Dendritic cell treated with granulocyte-macrophage colony-stimulating factor and Interleukin-4, amounts not matched to agents 40 ng/mL and 50 ng/mL, for 4 days (primary cell): ENCODE measurements around the gene C17orf50.

ENCODE experiments used
- H3K27ac Mint-ChIP-seq: one replicate; pipeline ENCODE4 v1.8.0; 2022; ENCODE audit warnings: mild to moderate bottlenecking, mixed read lengths
- H3K27me3 Mint-ChIP-seq: one replicate; pipeline ENCODE4 v1.8.0; 2022; ENCODE audit warnings: mild to moderate bottlenecking, mixed read lengths
- H3K36me3 Mint-ChIP-seq: one replicate; pipeline ENCODE4 v1.8.0; 2022; ENCODE audit warnings: low read depth, mixed read lengths
- H3K4me1 Mint-ChIP-seq: one replicate; pipeline ENCODE4 v1.8.0; 2022; ENCODE audit warnings: low read depth, mixed read lengths
- H3K4me3 Mint-ChIP-seq: one replicate; pipeline ENCODE4 v1.8.0; 2022; ENCODE audit warnings: mild to moderate bottlenecking, moderate library complexity, mixed read lengths
- H3K9me3 Mint-ChIP-seq: one replicate; pipeline ENCODE4 v1.8.0; 2022; ENCODE audit warnings: mixed read lengths
- intact Hi-C: fragments of 100-400 bp; cut with micrococcal nuclease; formaldehyde crosslinking; loops from one replicate; pipeline ENCODE4 v1.15.0; 2022

C17orf50 gene

GRCh38 chr17:35740997-35741931, 19.4 kb upstream of the C17orf50 start:
- Mint-ChIP-seq H3K27me3 (peaks cover 50% of the 10 kb centered on the region), H3K9me3 (no peaks in the 10 kb centered on the region), H3K4me1 (peaks cover 5% of the 10 kb centered on the region), H3K27ac (no peak overlapping the region), H3K36me3 (no peaks in the 10 kb centered on the region), H3K4me3 (no peak overlapping the region)
- intact Hi-C loops, result loop anchor here (10.0 kb wide), 1 partner anchor 426 kb away; no protein-coding TSS in a partner anchor

- H3K27ac Mint-ChIP-seq, result no peak overlapping the region
- intact Hi-C loops, result loop anchor here (10.0 kb wide), 1 partner anchor 428 kb away; no protein-coding TSS in a partner anchor
- H3K4me1 Mint-ChIP-seq, result peaks cover 5% of the 10 kb centered on the region
- peaks cover 50% of the 10 kb centered on the region for H3K27me3 Mint-ChIP-seq
- no peak overlapping the region for H3K4me3 Mint-ChIP-seq
- no peaks in the 10 kb centered on the region for H3K36me3 Mint-ChIP-seq
- no peaks in the 10 kb centered on the region for H3K9me3 Mint-ChIP-seq
Measured at GRCh38 chr17:35742496-35742895, 18.2 kb upstream of the C17orf50 start.

DNA sequence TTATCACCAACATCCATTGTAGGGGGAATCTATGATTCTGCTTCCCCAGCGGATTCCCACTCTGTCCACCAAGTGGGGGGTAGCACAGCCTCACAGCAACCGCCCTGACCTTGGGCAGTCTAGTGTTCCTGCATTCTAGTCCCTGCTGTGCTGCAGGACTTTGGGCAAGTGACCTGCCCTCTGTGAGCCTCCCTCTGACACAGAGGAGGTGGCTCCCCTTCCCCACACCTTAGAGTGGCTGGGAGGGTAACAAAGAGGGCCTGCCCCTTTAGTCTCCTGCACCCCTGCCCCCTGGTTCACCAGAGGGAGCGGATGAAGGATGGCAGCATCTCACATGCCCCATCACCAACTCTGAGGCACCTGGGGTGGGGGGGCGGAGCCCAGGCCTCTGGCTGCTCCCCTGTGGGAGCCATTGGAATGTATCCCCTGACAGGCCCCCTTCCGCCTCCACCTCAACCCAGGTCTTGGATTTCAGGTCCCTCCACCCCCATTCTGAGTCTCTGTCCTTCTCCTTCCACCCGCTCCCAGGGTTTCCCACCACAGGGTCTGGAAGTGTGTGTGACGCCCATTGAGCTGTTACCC, 17.7 kb upstream of the C17orf50 start:
- H3K36me3 Mint-ChIP-seq, result no peaks in the 10 kb centered on the region
- H3K27me3 Mint-ChIP-seq, result peaks cover 51% of the 10 kb centered on the region
- intact Hi-C loops, result loop anchor here (10.0 kb wide), 1 partner anchor 428 kb away; no protein-coding TSS in a partner anchor
- no peak overlapping the region for H3K27ac Mint-ChIP-seq
- H3K4me3 Mint-ChIP-seq, result no peak overlapping the region
- H3K9me3 Mint-ChIP-seq, result no peaks in the 10 kb centered on the region
- peaks cover 5% of the 10 kb centered on the region for H3K4me1 Mint-ChIP-seq

DNA sequence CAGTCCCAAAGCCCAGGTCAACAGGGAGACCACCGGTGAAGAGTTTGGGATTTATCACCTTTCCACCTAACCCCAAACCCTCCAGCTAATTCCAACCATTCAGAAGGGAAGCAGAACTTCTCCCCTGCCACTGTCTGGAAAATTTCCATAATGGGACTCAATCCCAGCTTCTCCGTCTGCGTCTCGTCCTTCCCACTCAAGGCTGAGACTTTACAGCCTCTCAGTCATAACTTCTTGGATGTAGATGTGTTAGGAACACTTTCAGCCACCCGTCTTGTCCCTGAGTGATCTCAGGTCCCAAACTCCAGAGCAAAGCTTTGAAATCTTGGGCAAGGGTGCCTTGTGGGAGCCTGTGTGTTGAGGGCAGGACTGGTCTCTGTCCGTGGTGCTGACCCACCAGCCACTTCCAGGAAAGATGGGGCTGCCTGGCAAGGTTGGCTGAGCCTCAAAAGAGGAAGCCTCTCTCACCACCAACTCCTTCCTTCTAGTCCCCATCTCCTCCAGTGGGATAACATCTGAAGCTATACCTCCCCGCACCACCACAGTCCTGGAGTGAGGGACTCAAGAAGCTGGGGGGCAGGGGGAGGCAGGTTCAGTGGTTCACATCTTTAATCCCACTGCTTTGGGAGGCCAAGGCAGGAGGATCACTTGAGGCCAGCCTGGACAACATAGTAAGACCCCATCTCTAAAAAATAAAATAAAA, 16.9 kb upstream of the C17orf50 start:
- H3K36me3 Mint-ChIP-seq, result no peaks in the 10 kb centered on the region
- H3K4me1 Mint-ChIP-seq, result peaks cover 10% of the 10 kb centered on the region
- H3K27me3 Mint-ChIP-seq, result peaks cover 56% of the 10 kb centered on the region
- H3K4me3 Mint-ChIP-seq, result no peak overlapping the region
- H3K27ac Mint-ChIP-seq, result no peak overlapping the region
- no peaks in the 10 kb centered on the region for H3K9me3 Mint-ChIP-seq
- intact Hi-C loops, result loop anchor here (10.0 kb wide), 1 partner anchor 429 kb away; no protein-coding TSS in a partner anchor

DNA sequence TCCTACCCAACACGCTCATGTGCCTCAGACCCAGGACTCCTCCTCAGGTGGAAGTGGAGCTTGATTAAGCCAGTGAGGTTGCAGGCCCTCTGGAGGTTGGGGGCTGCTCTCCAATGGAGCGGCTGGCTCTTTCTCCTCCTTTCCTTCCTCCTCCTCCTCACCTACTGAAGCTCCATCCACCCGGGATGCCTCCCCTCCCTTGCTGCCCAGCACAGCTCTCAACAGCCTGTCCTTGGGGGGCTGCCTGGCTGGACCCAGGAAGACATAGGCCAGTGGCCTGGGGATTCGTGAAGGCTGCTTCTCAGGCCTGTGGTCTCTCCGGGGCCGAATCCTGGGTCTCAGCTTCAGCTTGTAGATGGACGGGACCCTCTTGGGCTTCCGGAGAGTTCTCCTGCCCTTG, 15.9 kb upstream of the C17orf50 start:
- Mint-ChIP-seq H3K36me3 (no peaks in the 10 kb centered on the region), H3K9me3 (no peaks in the 10 kb centered on the region), H3K27ac (no peak overlapping the region), H3K4me3 (no peak overlapping the region), H3K4me1 (peaks cover 15% of the 10 kb centered on the region), H3K27me3 (peaks cover 57% of the 10 kb centered on the region)
- intact Hi-C loops, result loop anchor here (5.0 to 10.0 kb wide), 2 partner anchors 208 to 430 kb away; partner anchors contain the start of gene SLFN12L

DNA sequence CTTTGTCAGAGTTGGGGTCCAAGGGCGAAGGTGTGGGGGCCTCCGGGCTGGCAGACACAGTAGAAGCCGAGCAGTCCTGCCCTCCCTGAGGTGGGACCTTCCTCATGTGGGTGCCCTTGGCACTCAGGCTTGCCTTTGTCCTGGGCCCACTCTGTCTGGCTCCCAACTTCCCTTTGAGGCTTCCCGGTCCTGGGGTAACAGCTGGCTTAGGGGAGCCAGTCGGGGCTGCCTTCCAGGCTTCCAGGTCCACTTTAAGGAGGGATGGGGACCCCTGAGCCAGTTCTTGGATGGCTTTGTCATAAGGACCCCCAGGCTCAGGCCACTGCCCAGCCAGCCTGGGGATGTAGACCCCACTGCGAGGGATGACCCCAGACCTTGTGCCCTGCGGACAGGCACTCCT, 15.4 kb upstream of the C17orf50 start:
- H3K27me3 Mint-ChIP-seq, result peaks cover 57% of the 10 kb centered on the region

DNA sequence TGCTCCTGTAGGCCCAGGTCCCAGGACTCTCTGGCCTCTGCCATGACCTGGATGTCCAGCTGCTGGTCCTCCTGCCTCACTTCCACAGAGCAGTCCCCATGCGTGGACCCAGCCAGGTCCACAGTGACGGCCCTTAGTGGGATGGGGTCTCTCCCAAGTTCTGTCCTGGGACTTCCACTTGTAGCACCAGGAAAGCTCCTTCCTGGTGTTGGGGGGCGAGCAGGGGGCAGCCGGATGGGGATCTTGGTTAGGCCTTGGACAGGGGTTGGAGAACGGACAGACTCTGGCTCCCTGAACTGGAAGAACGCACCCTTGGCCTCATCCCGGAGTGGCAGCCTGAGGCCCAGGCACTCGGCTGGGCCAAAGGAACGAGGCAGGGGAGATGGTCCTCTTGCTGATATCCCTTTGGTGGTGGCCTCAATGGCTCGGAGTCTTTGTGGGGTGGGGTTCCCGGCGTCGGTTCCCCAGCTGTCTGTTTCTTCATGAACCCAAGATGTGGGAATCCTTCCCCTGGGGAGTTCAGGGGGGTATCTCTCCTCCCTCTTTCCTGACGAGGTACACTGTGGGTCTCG, 14.9 kb upstream of the C17orf50 start:
- intact Hi-C loops, result loop anchor here (5.0 to 10.0 kb wide), 2 partner anchors 209 to 431 kb away; partner anchors contain the start of gene SLFN12L
- Mint-ChIP-seq H3K27me3 (peaks cover 57% of the 10 kb centered on the region), H3K4me3 (no peak overlapping the region), H3K4me1 (peaks cover 25% of the 10 kb centered on the region), H3K36me3 (no peaks in the 10 kb centered on the region), H3K27ac (no peak overlapping the region), H3K9me3 (no peaks in the 10 kb centered on the region)

More for the DNA sequence above, 15.4 kb upstream of the C17orf50 start:
- Mint-ChIP-seq H3K4me3 (no peak overlapping the region), H3K9me3 (no peaks in the 10 kb centered on the region), H3K4me1 (peaks cover 19% of the 10 kb centered on the region), H3K27ac (no peak overlapping the region), H3K36me3 (no peaks in the 10 kb centered on the region)
- intact Hi-C loops, result loop anchor here (5.0 to 10.0 kb wide), 2 partner anchors 208 to 430 kb away; partner anchors contain the start of gene SLFN12L

DNA sequence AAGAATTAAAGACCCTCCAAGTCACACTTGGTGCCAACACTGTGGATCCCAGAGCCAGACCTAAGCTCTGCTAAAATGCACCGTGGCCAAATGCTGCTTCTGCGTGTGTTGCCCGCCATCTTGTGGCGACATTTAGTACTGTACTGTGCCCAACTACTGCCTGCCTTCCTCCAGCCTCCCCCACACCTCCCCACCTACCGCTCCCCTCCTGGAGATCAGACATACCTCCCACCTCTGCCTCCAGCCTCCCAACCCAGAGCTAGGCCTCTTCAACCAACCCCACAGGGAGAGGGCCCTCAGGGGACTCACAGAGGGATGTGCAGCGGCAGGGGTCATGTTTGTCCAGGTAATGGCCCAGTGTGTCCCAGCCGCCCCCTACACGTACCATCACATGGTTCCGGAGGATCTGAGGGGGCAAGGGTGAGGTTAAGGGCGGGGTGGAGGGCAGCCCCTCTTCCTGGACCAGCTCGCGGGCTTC, 13.1 kb upstream of the C17orf50 start:
- H3K27me3 Mint-ChIP-seq, result peaks cover 57% of the 10 kb centered on the region
- intact Hi-C loops, result loop anchor here (1.0 to 10.0 kb wide), 3 partner anchors 134 to 433 kb away; partner anchors contain the start of gene SLFN12L
- no peaks in the 10 kb centered on the region for H3K36me3 Mint-ChIP-seq
- H3K9me3 Mint-ChIP-seq, result no peaks in the 10 kb centered on the region
- H3K27ac Mint-ChIP-seq, result no peak overlapping the region
- H3K4me1 Mint-ChIP-seq, result peaks cover 21% of the 10 kb centered on the region
- H3K4me3 Mint-ChIP-seq, result no peak overlapping the region

GRCh38 chr17:35748341-35748841, 12.3 kb upstream of the C17orf50 start:
- H3K27ac Mint-ChIP-seq, result no peak overlapping the region
- peaks cover 27% of the 10 kb centered on the region for H3K4me1 Mint-ChIP-seq
- H3K4me3 Mint-ChIP-seq, result no peak overlapping the region
- H3K9me3 Mint-ChIP-seq, result no peaks in the 10 kb centered on the region
- H3K27me3 Mint-ChIP-seq, result peaks cover 60% of the 10 kb centered on the region
- intact Hi-C loops, result loop anchor here (5.0 to 10.0 kb wide), 2 partner anchors 211 to 434 kb away; partner anchors contain the start of gene SLFN12L
- no peaks in the 10 kb centered on the region for H3K36me3 Mint-ChIP-seq

- Mint-ChIP-seq H3K27me3 (peaks cover 60% of the 10 kb centered on the region), H3K4me3 (no peak overlapping the region), H3K9me3 (no peaks in the 10 kb centered on the region), H3K4me1 (peaks cover 27% of the 10 kb centered on the region), H3K36me3 (no peaks in the 10 kb centered on the region), H3K27ac (no peak overlapping the region)
- intact Hi-C loops, result loop anchor here (5.0 to 10.0 kb wide), 2 partner anchors 212 to 434 kb away; partner anchors contain the start of gene SLFN12L
Measured at GRCh38 chr17:35748979-35749378, 11.7 kb upstream of the C17orf50 start.

DNA sequence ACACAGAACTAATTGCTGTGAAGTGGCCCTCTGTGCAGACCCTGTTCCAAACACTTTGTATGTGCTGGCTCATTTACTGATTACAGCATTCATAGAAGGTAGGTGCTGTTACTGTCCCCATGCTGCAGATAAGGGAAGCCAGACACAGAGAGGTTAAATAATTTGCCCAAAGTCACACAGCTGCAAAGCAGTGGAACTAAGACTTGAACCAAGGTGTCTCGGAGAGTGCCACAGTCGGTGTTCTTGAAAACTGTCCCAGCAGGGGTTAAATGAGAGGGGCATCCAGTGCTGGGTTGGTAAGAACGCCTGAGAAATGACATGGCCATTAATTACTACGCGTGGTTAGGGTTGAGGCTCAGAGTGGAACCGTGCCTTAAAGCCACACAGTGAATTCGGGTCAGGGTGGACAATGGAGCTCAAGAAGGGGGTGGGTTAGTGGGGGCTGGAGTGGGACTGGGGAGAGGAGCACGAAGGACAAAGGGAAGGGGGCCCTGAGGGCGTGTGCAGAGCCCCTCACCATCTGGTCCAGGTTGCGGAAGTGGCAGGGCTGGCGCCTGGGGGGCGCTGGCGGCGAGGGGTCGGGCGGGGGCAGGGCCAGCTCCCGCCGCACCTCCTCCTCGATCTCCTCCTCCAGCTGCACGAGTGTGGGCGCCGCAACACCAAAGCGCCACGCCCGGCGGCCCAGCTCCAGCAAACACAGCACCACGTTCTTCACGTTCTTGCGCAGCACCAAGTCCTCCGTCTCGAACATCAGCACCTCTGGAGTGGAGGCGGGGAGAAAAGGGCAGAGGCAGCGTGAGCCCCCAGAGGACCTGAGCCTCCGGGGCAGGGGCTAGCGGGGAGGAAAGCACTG, 10.9 kb upstream of the C17orf50 start:
- no peak overlapping the region for H3K27ac Mint-ChIP-seq
- no peaks in the 10 kb centered on the region for H3K36me3 Mint-ChIP-seq
- H3K4me1 Mint-ChIP-seq, result peaks cover 30% of the 10 kb centered on the region
- H3K27me3 Mint-ChIP-seq, result peaks cover 60% of the 10 kb centered on the region
- H3K4me3 Mint-ChIP-seq, result peak overlapping the region; percentile 13
- intact Hi-C loops, result loop anchor here (5.0 to 10.0 kb wide), 2 partner anchors 212 to 435 kb away; partner anchors contain the start of gene SLFN12L
- H3K9me3 Mint-ChIP-seq, result no peaks in the 10 kb centered on the region
